ENCODE results near the gene CHD9NB. TPM values are rescaled to one million over a fixed set of nuclear protein-coding genes. Genes with fewer than 3 reads are reported as not detected.

The CHD9NB gene
- total RNA-seq, 4 donors from 2014 or later: 0.13 to 0.72 TPM; not detected in 2

DNA sequence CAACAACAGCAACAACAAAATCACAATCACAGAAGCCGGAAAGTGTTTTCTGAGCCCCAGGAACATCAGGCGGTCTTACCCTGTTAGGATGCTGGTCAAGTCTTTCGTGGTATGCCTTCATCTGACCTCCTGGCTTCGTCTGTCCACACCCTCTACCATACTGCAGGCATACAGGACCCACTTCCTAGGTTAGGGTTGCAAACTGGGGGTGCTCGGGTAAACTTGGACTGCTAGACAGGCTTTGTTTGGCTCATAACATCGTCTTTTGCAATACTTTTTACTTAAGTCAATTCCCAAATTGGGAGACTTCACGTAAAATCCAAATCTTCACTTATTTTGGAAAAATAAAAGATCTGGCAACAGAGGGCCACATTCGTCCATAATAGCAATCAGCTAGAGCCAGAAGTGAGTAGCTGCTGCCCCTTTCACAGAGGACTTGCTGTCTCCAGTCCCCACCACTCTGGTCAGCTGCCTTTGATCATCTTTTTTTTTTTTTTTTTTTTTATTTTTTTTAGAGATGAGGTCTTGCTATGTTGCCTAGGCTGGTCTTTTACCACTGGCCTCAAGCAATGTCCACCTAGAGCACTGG, 32.1 kb upstream of the CHD9NB start:
- H3K9me3 ChIP-seq: no peaks in the 10 kb centered on the region
- peaks cover 60 to 80% of the 10 kb centered on the region in 2 donors for H3K4me1 ChIP-seq
- DNase-seq: peak in 1 of 2 donors; percentile 28
- H3K4me3 ChIP-seq: no peak overlapping the region
- intact Hi-C loops (cut with DNase I; ENCODE audit: low total_unique reads): no loop called here
- H3K27ac ChIP-seq: peak overlapping the region; percentile 35 to 73 (median 69)
- no peaks in the 10 kb centered on the region for H3K36me3 ChIP-seq
- TF ChIP-seq CTCF (IDR thresholded peaks at IDR 0.05 in 4 of 5, conservative IDR thresholded peaks at IDR 0.05 in 1 of 5) (no peak), POLR2A (IDR thresholded peaks at IDR 0.05) (no peak)
- H3K27me3 ChIP-seq: no peaks in the 10 kb centered on the region
- in situ Hi-C loops (cut with MboI; ENCODE audit: low sequenced_read_pairs in 4 of 4): no loop called here
- ATAC-seq: peak in 1 of 2 donors; percentile 23

- Histone ChIP-seq H3K27me3 (no peaks in the 10 kb centered on the region), H3K4me1 (peaks cover 60 to 77% of the 10 kb centered on the region in 2 donors), H3K36me3 (no peaks in the 10 kb centered on the region), H3K4me3 (no peak overlapping the region), H3K27ac (peak overlapping the region; percentile 35 to 73 (median 69)), H3K9me3 (no peaks in the 10 kb centered on the region)
- ATAC-seq: no peak
- TF ChIP-seq CTCF (IDR thresholded peaks at IDR 0.05 in 4 of 5, conservative IDR thresholded peaks at IDR 0.05 in 1 of 5) (no peak), POLR2A (IDR thresholded peaks at IDR 0.05) (no peak)
- in situ Hi-C loops (cut with MboI; ENCODE audit: low sequenced_read_pairs in 4 of 4): no loop called here
- peak in 1 of 2 donors; percentile 36 for DNase-seq
- intact Hi-C loops (cut with DNase I; ENCODE audit: low total_unique reads): no loop called here
Observed at GRCh38 chr16:53084141-53084541, 31.4 kb upstream of the CHD9NB start.

GRCh38 chr16:53083119-53083518, 30.4 kb upstream of the CHD9NB start:
- no peak for TF ChIP-seq POLR2A (IDR thresholded peaks at IDR 0.05)
- no peak for TF ChIP-seq CTCF (IDR thresholded peaks at IDR 0.05 in 4 of 5, conservative IDR thresholded peaks at IDR 0.05 in 1 of 5)
- no peak for ATAC-seq
- Histone ChIP-seq H3K27me3 (no peaks in the 10 kb centered on the region), H3K27ac (no peak overlapping the region), H3K4me3 (no peak overlapping the region), H3K4me1 (peaks cover 60 to 70% of the 10 kb centered on the region in 2 donors), H3K9me3 (no peaks in the 10 kb centered on the region), H3K36me3 (no peaks in the 10 kb centered on the region)
- intact Hi-C loops (cut with DNase I; ENCODE audit: low total_unique reads): no loop called here
- in situ Hi-C loops (cut with MboI; ENCODE audit: low sequenced_read_pairs in 4 of 4): no loop called here
- DNase-seq: no peak

DNA sequence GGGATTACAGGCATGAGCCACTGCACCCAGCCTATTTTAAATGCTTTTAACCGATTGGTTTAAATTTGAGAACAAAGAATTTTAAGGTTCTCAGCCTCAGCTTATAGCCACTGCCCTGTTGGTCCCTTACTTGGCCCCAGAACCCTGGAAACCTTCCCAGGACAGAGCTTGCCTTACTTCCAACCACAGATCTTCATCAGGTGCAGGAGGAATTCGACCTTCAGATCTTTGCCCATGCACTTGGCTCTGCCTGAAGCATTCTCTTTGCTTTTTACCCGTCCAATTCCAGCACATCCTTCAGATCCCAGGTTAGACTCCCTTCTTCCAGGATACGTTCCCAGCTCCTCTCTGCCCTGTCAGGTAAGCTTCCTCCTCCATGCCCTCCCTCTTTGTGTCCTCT, 29.8 kb upstream of the CHD9NB start:
- Histone ChIP-seq H3K9me3 (no peaks in the 10 kb centered on the region), H3K4me1 (peaks cover 60 to 73% of the 10 kb centered on the region in 2 donors), H3K27me3 (no peaks in the 10 kb centered on the region), H3K27ac (peak overlapping the region in 3 of 4 donors; percentile 5 to 34 (median 20)), H3K36me3 (no peaks in the 10 kb centered on the region), H3K4me3 (no peak overlapping the region)
- DNase-seq (peak in 1 of 2 donors; percentile 32), ATAC-seq (no peak)
- no peak for TF ChIP-seq CTCF (IDR thresholded peaks at IDR 0.05 in 4 of 5, conservative IDR thresholded peaks at IDR 0.05 in 1 of 5)
- TF ChIP-seq POLR2A (IDR thresholded peaks at IDR 0.05): no peak
- intact Hi-C loops (cut with DNase I; ENCODE audit: low total_unique reads): no loop called here
- in situ Hi-C loops (cut with MboI; ENCODE audit: low sequenced_read_pairs in 4 of 4): no loop called here
